ENCODE measurements around the gene LAX1. TPM values are rescaled to one million over a fixed set of nuclear protein-coding genes. Genes with fewer than 3 reads are reported as not detected.

Gene LAX1
- total RNA-seq, 1 donor from 2014 or later: not detected

- peaks cover 8% of the 10 kb centered on the region for H3K9me3 Mint-ChIP-seq (ENCODE audit: low read depth)
- no peak for TF ChIP-seq CTCF (IDR thresholded peaks at IDR 0.05; ENCODE audit: unreplicated experiment)
These were observed 30.7 kb downstream of the LAX1 start, which contains the start of the genes ZBED6 and ZC3H11A for GRCh38 chr1:203795441-203796235. ZBED6 (plus strand) TSS chr1:203795623; CDS start chr1:203797523, 1,900 bp downstream. ZC3H11A (plus strand) TSS chr1:203795623; CDS start chr1:203817071, 21,448 bp downstream.

DNA sequence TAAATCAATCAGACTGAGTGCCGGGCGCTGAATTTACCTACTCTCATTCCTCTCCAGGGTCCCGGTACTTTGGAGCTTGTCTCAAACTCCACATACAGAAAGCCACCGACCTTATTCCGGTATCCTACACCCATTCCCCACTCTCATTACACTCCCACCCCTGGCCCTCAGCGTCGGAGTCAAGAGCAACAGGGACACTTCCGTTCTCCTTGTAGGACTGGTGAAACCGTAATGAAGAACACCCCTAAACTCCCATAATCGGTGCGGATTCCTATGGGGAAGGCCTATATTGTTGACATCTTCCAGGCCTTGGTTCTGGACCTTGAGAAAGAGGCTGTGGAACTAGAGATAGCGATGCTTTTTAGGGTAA lies 31.2 kb downstream of the LAX1 start:
- H3K36me3 Mint-ChIP-seq (ENCODE audit: insufficient read depth): peaks cover 29% of the 10 kb centered on the region
- H3K4me3 Mint-ChIP-seq (ENCODE audit: low read depth): peak overlapping the region; percentile 99
- H3K4me1 Mint-ChIP-seq (ENCODE audit: low read depth): peaks cover 21% of the 10 kb centered on the region
- peak overlapping the region; percentile 99 for H3K27ac Mint-ChIP-seq
- TF ChIP-seq CTCF (IDR thresholded peaks at IDR 0.05; ENCODE audit: unreplicated experiment): no peak
- no peak for DNase-seq (ENCODE audit: low spot score, unreplicated experiment)
- peaks cover 8% of the 10 kb centered on the region for H3K9me3 Mint-ChIP-seq (ENCODE audit: low read depth)
- H3K27me3 Mint-ChIP-seq: no peaks in the 10 kb centered on the region

More at GRCh38 chr1:203795441-203796235, 30.7 kb downstream of the LAX1 start, which contains the start of the genes ZBED6 and ZC3H11A:
- Mint-ChIP-seq H3K4me1 (ENCODE audit: low read depth) (peaks cover 20% of the 10 kb centered on the region), H3K27me3 (no peaks in the 10 kb centered on the region), H3K36me3 (ENCODE audit: insufficient read depth) (peaks cover 28% of the 10 kb centered on the region), H3K27ac (peak within 1 kb of the TSS; percentile 99), H3K4me3 (ENCODE audit: low read depth) (peak within 1 kb of the TSS; percentile 99)
- peak; percentile 93 for DNase-seq (ENCODE audit: low spot score, unreplicated experiment)

- peak overlapping the region; percentile 99 for H3K27ac Mint-ChIP-seq
- DNase-seq (ENCODE audit: low spot score, unreplicated experiment): no peak
- H3K36me3 Mint-ChIP-seq (ENCODE audit: insufficient read depth): peaks cover 29% of the 10 kb centered on the region
- H3K27me3 Mint-ChIP-seq: no peaks in the 10 kb centered on the region
- H3K4me1 Mint-ChIP-seq (ENCODE audit: low read depth): peaks cover 21% of the 10 kb centered on the region
- TF ChIP-seq CTCF (IDR thresholded peaks at IDR 0.05; ENCODE audit: unreplicated experiment): no peak
- H3K9me3 Mint-ChIP-seq (ENCODE audit: low read depth): peaks cover 8% of the 10 kb centered on the region
- H3K4me3 Mint-ChIP-seq (ENCODE audit: low read depth): peak overlapping the region; percentile 99
These were observed 32.2 kb downstream of the LAX1 start for GRCh38 chr1:203797216-203797615.

GRCh38 chr1:203797948-203798655 lies 33.1 kb downstream of the LAX1 start:
- peaks cover 35% of the 10 kb centered on the region for H3K36me3 Mint-ChIP-seq (ENCODE audit: insufficient read depth)

More at GRCh38 chr1:203797948-203798655, 33.1 kb downstream of the LAX1 start:
- DNase-seq (ENCODE audit: low spot score, unreplicated experiment): no peak
- peak overlapping the region; percentile 99 for H3K4me3 Mint-ChIP-seq (ENCODE audit: low read depth)
- H3K27ac Mint-ChIP-seq: peak overlapping the region; percentile 35
- H3K27me3 Mint-ChIP-seq: no peaks in the 10 kb centered on the region
- peaks cover 8% of the 10 kb centered on the region for H3K9me3 Mint-ChIP-seq (ENCODE audit: low read depth)
- TF ChIP-seq CTCF (IDR thresholded peaks at IDR 0.05; ENCODE audit: unreplicated experiment): no peak
- H3K4me1 Mint-ChIP-seq (ENCODE audit: low read depth): peaks cover 22% of the 10 kb centered on the region
